Muscle of arm (tissue), 14 donors: ENCODE measurements around the gene KRTAP4-7. TPM values are rescaled to one million over a fixed set of nuclear protein-coding genes. Genes with fewer than 3 reads are reported as not detected.
"Not testable (repeated sequence)": the region's sequence is repeated elsewhere in the genome, so short reads cannot be mapped to it uniquely, and the experiment has no call there.

ENCODE experiments used
- DNase-seq: peaks from one replicate; pipeline ENCODE4 v3.0.0-alpha.2; 2013
- long read RNA-seq, 11 donors: transcript quantifications; one replicate each; lab custom pipeline, GENCODE V29; 2026
- polyA plus RNA-seq, 12 donors: library from polyadenylated mRNA; unstranded; fragments of 120-200 nt; gene quantifications; one replicate each; pipeline ENCODE4 v1.2.1, GENCODE V29; 2013; ENCODE audit not compliant: insufficient read length in 12 of 12

KRTAP4-7 gene
- not detected for polyA plus RNA-seq
- long read RNA-seq, donor 1: 0 reads
- long read RNA-seq, donor 2: 0 reads
- long read RNA-seq, donor 3: 0 reads
- long read RNA-seq, donor 4: 0 reads
- long read RNA-seq, donor 5: 0 reads
- long read RNA-seq, donor 6: 0 reads
- long read RNA-seq, donor 7: 0 reads
- long read RNA-seq, donor 8: 0 reads
- long read RNA-seq, donor 9: 0 reads
- long read RNA-seq, donor 10: 0 reads
- long read RNA-seq, donor 11: 0 reads

DNA sequence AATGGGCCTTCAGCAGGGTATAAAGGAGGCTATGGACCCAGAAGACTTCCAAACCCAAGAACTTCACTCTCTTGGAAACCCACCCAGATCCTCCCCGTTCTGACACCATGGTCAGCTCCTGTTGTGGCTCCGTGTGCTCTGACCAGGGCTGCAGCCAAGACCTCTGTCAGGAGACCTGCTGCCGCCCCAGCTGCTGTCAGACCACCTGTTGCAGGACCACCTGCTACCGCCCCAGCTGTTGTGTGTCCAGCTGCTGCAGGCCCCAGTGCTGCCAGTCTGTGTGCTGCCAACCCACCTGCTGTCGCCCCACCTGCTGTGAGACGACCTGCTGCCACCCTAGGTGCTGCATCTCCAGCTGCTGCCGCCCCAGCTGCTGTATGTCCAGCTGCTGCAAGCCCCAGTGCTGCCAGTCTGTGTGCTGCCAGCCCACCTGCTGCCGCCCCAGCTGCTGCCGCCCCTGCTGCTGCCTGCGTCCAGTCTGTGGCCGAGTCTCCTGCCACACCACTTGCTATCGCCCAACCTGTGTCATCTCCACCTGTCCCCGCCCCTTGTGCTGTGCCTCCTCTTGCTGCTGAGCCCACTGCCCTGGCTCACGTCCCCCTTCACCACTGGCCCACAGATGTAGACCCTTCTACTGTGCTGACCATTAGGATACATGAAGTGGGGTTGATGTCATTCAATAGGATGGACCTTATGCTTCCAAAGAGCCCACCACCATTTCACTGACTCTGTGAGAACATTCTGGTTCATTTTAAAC is at the start of gene KRTAP4-7:
KRTAP4-7 (plus strand) TSS at position 51 of the 757 bp plus-strand sequence; CDS start at position 108, 57 bp downstream.
- not testable (repeated sequence) for DNase-seq

DNA sequence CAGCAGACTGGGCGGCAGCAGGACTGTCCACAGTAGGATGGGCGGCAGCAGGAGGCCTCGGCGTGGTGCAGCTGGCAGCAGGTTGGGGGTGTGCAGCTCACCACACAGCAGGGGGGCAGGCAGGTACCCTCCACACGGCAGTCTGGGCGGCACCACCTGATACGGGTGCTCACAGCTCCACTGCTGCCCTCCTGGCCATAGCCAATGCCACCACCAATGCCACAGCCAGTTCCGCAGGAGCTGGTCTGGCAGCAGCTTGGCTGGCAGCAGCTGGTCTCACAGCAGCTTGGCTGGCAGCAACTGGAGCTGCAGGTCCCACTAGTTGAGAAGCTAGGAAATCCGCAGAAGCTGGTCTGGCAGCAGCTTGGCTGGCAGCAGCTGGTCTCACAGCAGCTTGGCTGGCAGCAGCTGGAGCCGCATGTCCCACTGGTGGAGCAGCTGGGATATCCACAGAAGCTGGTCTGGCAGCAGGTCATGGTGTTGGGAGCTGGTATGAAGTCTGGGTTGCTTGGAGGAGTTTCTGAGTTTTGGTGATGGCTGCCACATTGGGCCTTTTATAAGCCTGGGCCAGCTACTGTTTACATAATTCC is 49.5 kb upstream of the KRTAP4-7 start, which contains the start of gene KRTAP1-3:
KRTAP1-3 (minus strand) TSS at position 529 of the 590 bp plus-strand sequence; CDS start at position 476, 53 bp downstream.
- not testable (repeated sequence) for DNase-seq

DNA sequence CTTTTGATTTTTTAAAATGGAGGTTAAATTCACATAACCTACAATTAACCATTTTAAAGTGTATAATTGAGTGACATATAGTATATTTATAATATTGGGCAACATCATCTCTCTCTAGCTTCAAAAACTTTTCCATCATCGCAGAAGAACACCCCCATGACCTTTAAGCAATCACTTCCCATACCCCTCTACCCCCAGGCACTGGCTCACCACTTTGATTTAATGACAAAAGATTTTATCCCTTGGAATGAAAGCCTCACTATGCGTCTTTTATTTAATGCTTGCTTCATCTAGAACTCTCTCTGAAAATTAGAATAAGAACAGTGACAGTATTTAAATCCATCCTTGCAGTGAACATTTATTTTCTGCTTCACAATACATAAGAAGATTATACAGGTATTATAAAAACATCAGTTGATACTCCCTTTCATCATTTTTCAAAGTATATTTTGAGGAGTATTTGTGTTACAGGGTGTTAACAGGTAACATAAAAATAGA is 46.0 kb upstream of the KRTAP4-7 start:
- no peak for DNase-seq

DNA sequence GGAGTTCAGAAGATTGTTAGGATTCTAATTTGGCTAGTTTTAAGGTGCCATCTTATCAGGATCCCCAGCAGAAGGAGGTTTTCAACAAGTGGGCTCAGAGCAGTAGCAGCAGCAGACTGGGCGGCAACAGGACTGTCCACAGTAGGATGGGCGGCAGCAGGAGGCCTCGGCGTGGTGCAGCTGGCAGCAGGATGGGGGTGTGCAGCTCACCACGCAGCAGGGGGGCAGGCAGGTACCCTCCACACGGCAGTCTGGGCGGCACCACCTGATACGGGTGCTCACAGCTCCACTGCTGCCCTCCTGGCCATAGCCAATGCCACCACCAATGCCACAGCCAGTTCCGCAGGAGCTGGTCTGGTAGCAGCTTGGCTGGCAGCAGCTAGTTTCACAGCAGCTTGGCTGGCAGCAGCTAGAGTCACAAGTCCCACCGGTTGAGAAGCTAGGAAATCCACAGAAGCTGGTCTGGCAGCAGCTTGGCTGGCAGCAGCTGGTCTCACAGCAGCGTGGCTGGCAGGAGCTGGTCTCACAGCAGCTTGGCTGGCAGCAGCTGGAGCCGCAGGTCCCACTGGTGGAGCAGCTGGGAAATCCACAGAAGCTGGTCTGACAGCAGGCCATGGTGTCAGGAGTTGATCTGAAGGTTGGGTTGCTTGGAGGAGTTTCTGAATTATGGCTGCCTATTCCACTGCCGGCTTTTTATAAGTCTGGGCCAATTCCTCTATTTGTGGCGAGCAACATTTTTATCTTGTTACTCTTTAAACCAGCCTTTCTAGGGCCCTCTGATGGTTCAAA is 43.0 kb upstream of the KRTAP4-7 start, which contains the start of gene KRTAP1-1:
KRTAP1-1 (minus strand) TSS at position 668 of the 789 bp plus-strand sequence; CDS start at position 615, 53 bp downstream.
- peak; percentile 10 for DNase-seq

DNA sequence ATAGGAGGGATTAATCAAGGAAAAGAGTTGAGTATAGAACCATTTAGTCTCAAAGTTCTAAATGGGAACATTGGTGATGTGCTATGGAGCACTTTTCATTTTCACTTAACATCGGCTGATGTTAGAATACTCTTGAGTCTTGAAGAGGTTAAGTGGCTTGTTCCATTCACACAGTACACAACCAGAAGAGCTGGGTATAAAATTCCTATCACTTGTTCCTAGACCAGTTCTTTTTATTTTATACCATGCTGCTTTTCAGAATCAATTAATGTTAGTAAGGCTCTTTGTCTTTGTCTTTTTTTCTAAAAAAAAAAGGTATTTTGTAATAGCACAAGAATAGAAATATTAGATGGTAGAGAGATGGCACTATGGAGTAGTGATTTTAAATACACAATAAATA is 41.0 kb upstream of the KRTAP4-7 start:
- DNase-seq: no peak

DNA sequence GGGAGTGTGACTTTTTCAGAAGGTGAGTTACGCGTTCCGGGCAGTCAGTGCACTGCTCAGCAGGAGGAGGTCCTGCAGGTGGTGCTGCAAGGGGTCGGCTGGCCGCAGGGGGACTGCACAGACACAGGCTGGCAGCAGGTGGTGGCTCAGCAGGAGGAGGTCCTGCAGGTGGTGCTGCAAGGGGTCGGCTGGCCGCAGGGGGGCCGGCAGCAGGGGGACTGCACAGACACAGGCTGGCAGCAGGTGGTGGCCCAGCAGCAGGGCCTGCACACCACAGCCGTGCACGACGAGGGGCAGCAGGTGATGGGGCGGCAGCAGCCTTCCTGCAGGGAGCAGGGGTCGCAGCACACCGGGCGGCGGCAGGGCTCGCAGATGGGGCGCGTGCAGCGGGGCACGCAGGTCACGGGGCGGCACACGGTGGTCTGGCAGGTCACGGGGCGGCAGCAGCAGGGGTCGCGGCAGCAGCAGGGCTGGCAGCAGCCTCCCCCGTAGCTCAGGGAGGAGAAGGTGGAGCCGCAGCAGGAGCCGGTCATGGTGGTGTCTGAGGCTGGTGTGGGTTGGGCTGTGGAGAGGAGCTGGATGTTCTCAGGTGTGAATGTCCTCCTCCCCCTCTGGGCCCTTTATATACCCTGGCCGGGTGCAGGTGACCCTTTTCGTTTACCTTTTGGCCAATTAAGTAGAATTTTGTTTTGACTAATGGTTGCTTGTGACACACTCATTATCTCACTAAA is 37.0 kb upstream of the KRTAP4-7 start, which contains the start of gene KRTAP2-1:
KRTAP2-1 (minus strand) TSS at position 582 of the 731 bp plus-strand sequence; CDS start at position 533, 49 bp downstream.
- not testable (repeated sequence) for DNase-seq

DNA sequence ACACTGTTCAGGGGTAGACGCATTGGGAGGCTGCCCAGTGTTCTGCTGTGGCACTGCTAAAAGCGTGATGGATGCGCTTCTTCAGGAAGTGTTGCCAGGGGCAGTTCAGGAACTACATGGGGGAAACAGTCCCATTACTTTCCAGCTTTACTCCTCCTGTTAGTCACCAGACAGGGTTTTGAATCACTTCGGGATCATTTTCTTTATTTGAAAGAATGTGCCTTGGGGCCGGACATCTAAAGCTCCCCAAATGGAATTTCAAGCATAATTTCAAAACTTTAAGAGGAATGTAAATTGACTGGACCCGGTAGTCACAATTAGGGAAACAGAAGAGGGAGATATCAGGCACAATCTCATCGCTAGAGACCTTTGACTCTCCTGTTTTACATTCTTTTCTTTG is 35.5 kb upstream of the KRTAP4-7 start:
- no peak for DNase-seq

DNA sequence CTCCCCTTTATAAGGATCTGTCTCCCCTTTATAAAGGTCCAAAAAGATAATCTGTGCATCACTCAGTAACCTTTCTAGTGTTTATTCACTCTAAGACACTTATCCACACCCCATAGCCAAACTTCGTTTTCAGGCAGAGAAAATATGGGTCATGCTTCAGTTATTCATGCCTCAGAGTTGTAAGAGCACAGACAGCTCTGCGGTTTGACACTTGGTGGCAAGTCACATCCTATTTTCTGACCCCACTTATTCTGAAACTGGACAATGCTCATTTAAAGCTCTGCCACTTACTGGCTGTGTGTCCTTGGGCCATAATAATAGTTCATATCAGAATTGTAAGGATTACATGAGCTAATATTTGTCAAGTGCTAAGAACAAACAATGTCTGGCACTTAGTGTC is 34.8 kb upstream of the KRTAP4-7 start:
- DNase-seq: no peak

DNA sequence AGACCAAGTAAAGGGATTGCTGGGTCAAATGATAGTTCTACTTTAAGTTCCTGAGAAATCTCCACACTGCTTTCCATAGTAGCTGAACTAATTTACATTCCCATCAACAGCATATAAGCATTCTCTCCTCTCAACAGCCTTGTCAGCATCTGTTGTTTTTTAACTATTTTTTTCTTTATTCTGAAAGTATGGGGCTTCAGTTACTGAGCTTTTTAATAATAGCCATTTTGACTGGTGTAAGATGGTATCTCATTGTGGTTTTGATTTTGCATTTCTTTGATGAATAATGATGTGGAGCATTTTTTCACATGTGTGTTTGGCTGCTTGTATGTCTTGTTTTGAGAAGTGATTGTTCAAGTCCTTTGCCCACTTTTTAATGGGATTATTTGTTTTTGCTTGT is 31.4 kb upstream of the KRTAP4-7 start:
- no peak for DNase-seq

DNA sequence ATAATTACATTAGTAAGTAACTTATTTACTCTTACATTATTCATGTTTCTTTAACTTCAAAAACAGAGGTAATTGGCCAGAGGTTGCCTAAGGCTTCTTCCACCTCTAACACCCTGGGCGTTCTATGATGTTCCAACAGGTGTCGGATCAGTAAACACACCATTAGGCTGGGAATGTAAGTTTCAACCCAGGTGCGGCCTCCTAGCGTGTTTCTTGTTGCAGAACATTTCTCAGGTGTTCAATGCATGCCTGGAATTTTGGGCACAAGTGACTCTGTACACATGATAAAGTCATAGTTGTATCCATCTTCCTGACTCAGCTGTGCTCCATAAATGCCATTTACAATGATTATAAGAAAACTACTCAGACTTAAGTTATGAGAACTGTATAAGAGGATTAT is 29.9 kb upstream of the KRTAP4-7 start:
- no peak for DNase-seq

DNA sequence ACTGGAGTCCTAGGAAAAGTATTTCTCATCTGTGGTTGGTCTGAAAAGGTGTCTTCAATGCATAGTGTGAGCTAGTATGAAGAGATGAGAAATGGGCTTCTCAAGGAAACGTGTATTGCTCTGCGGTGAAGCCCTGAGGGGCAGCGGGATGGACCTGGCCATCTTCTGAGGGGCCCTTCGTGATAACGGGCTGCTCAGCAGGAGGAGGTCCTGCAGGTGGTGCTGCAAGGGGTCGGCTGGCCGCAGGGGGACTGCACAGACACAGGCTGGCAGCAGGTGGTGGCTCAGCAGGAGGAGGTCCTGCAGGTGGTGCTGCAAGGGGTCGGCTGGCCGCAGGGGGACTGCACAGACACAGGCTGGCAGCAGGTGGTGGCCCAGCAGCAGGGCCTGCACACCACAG is 29.4 kb upstream of the KRTAP4-7 start:
- DNase-seq: not testable (repeated sequence)

DNA sequence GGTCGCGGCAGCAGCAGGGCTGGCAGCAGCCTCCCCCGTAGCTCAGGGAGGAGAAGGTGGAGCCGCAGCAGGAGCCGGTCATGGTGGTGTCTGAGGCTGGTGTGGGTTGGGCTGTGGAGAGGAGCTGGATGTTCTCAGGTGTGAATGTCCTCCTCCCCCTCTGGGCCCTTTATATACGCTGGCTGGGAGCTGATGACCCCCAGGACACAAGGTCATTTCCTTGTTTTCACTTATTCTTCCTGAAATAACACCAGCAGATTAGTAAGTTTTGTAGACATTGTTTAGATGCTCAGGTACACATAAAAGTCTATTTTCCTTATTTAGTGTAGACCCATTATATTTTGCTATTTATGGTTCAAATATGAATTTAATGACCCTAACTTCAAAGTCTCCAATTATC is 28.8 kb upstream of the KRTAP4-7 start, which contains the start of gene KRTAP2-2:
KRTAP2-2 (minus strand) TSS at position 101 of the 400 bp plus-strand sequence; CDS start at position 82, 19 bp downstream.
- DNase-seq: not testable (repeated sequence)

DNA sequence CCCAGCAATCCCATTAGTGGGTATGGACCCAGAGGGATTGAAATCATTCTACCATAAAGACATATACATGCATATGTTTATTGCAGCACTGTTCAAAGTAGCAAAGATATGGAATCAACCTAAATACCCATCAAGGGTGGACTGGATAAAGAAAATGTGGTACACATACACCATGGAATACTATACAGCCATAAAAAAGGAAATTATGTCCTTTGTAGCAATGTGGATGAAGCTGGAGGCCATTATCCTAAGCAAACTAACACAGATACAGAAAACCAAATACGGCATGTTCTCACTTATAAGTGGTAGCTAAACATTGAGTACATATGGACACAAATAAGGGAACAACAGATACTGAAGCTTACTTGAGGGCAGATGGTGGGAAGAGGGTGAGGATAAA is 26.4 kb upstream of the KRTAP4-7 start:
- DNase-seq: no peak

DNA sequence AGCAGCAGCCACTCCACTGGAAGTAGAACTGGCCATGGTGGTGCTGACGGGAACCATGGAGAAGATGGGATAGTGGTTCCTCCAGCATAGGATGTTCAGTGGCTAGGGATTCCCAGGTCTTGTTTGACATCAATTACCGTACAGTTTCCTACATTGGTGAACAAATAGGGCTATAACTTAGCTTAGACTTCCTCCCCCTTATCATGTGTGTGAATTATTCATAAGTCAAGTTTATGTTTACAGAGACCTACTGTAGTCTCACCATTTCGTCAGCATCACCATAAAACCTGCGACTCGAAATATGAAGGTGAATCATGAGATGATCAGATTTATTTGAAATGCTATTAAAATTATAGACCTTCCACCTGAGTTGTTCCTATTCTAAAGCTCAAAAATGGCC is 25.2 kb upstream of the KRTAP4-7 start:
- DNase-seq: no peak

DNA sequence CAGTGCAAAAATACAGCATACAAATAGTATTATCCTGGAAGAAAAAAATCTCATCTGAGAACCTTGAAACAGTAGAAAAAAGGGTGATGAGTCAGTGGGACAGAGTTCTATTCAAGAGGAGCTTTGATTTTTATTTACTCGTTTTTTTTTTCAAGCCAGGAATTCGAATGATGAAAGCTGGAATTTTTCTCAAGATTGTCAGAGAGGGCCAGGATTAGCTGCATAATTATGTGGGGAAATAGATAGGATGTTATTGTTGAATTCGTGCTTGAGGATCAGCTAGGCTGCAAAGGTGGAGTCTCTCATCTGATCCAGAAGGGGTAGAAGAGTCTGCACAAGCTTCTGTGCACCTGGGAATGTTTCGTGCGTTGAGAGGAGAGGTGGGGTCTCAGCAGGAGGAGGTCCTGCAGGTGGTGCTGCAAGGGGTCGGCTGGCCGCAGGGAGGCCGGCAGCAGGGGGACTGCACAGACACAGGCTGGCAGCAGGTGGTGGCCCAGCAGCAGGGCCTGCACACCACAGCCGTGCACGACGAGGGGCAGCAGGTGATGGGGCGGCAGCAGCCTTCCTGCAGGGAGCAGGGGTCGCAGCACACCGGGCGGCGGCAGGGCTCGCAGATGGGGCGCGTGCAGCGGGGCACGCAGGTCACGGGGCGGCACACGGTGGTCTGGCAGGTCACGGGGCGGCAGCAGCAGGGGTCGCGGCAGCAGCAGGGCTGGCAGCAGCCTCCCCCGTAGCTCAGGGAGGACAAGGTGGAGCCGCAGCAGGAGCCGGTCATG is 24.5 kb upstream of the KRTAP4-7 start:
- not testable (repeated sequence) for DNase-seq

DNA sequence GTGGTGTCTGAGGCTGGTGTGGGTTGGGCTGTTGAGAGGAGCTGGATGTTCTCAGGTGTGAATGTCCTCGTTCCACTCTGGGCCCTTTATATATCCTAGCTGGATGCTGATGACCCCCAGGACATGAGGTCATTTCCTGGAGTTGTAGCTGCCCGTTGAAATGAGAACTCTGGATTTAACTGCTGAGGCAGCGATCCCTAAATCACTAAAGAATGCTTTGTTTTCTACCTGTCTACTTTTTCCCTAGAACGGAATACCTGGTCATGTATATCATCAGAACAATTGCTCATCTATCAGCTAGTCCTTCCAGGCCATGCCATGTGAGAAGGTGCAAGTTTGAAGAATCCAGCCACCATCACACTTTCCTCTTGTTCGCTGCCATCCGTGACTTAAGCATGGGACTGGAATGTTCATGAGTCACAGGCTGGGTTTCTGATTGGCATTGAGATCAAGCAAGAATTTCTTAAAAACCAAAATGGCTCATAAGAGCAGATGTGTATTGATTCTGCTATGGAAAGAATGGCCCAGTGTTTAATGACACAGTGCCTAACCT is 23.8 kb upstream of the KRTAP4-7 start, which contains the start of gene KRTAP2-3:
KRTAP2-3 (minus strand) TSS at position 63 of the 553 bp plus-strand sequence. CDS start 64 bp downstream, outside the sequence.
- no peak for DNase-seq

DNA sequence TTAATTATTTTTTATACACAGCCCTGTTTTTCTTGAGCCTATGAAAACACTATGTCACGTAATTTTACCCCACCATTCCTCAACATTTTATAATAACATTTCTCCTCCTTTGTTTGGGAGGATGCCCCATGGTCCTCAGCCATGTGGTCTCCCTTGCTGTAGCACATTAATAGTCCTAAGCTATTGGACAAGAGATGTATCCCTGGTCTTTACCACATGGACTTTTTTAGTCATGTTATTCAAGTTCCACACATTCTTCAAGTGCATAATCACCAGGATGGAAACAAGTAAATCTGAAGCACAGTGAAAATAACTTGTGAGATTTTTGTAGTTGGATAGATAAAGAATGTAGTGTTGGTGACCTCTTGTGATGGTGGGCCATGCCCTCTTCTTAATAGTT is 22.0 kb upstream of the KRTAP4-7 start:
- DNase-seq: no peak

DNA sequence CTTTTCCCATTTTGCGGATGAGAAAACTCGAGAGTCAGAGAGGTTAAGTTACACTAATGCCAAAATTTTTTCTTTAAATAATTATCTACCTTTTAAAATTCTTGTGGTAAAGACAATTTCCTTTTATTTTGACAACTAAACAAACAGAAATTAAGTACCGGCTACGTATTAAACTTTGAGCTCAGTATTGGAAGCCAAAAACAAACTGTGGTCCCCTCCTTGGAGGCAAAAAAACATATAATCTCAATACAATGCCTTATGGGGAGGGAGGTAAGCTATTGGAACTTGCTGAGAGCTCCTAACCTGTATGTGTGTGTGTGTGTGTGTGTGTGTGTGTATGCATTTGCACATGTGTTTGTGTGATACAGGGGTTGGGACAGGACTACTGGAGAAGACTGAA is 20.5 kb upstream of the KRTAP4-7 start:
- no peak for DNase-seq

DNA sequence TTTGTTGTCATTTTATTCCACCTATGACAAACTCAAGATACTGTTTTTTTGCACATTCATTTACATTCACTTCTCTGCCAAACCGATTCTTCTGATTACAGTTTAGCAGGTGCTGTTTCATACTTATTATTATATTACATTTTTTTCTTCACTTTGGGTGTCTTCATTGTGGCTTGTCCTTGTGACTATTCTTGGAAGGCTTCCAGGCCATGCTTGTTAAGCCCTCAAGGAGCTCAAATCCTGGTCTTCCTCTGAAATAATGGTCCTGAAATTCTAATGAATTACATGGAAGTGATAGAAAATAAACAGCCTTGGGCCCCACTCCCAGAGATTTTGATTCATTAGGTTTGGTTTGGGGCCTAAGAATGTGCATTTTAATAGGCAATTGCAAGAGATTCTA is 19.6 kb upstream of the KRTAP4-7 start:
- DNase-seq: no peak
